ENCODE data around the gene TNS3.

DNA sequence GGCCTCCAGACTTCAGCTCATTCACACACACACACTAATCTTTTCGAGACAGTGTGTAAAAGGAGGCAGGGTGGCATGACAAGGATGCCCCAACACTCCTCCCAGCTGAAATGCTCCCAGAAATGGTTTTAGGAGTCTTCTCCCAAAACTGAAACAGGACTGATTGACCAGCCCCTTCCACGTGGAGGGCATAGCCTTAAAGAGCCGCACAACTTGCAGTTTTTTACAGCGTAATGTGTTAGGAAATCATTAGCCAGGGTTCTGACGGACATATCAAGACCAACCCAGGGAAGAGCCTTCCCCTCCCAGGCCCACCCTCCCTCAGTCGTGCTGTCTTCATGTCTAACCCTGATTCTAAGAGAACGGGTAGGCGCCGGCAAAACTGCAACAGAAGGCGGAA lies 224.6 kb downstream of the TNS3 start:
- TF ChIP-seq, protein P1, sequence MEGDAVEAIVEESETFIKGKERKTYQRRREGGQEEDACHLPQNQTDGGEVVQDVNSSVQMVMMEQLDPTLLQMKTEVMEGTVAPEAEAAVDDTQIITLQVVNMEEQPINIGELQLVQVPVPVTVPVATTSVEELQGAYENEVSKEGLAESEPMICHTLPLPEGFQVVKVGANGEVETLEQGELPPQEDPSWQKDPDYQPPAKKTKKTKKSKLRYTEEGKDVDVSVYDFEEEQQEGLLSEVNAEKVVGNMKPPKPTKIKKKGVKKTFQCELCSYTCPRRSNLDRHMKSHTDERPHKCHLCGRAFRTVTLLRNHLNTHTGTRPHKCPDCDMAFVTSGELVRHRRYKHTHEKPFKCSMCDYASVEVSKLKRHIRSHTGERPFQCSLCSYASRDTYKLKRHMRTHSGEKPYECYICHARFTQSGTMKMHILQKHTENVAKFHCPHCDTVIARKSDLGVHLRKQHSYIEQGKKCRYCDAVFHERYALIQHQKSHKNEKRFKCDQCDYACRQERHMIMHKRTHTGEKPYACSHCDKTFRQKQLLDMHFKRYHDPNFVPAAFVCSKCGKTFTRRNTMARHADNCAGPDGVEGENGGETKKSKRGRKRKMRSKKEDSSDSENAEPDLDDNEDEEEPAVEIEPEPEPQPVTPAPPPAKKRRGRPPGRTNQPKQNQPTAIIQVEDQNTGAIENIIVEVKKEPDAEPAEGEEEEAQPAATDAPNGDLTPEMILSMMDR (IDR thresholded peaks at IDR 0.05) = no peak
- no peak for TF ChIP-seq YY1 (IDR thresholded peaks at IDR 0.05; ENCODE audit: low read depth)
- no peak for TF ChIP-seq EZH2phosphoT487 (IDR thresholded peaks at IDR 0.05; ENCODE audit: borderline replicate concordance, low read depth)
- TF ChIP-seq POLR2AphosphoS5 (IDR thresholded peaks at IDR 0.05; ENCODE audit: low read depth, low read length) = no peak
- no peak for TF ChIP-seq RAD21 (IDR thresholded peaks at IDR 0.05; ENCODE audit: low read length)
- no peak for TF ChIP-seq MXI1 (IDR thresholded peaks at IDR 0.05; ENCODE audit: low read depth, low read length)
- no peak for TF ChIP-seq CHD2 (IDR thresholded peaks at IDR 0.05; ENCODE audit: low read length, partially characterized antibody)
- TF ChIP-seq, protein P2, sequence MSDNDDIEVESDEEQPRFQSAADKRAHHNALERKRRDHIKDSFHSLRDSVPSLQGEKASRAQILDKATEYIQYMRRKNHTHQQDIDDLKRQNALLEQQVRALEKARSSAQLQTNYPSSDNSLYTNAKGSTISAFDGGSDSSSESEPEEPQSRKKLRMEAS (IDR thresholded peaks at IDR 0.05; ENCODE audit: low read depth) = no peak
- no peak for TF ChIP-seq FOXJ3 (CRISPR knock-in tag; IDR thresholded peaks at IDR 0.05)
- TF ChIP-seq FOSL2 (IDR thresholded peaks at IDR 0.05; ENCODE audit: borderline replicate concordance, low read depth) = no peak
- no peak for TF ChIP-seq TAF1 (IDR thresholded peaks at IDR 0.05; ENCODE audit: borderline replicate concordance, low read depth, low read length)
- TF ChIP-seq FOXM1 (IDR thresholded peaks at IDR 0.05; ENCODE audit: low read depth) = no peak
- no peak for TF ChIP-seq EP300 (IDR thresholded peaks at IDR 0.05; ENCODE audit: borderline replicate concordance in 1 of 2, low read depth in 1 of 2, low read length in 1 of 2)

All from SK-N-SH (cell line).